ENCODE data around the gene EPHB6. TPM values are rescaled to one million over a fixed set of nuclear protein-coding genes. Genes with fewer than 3 reads are reported as not detected.

Gene EPHB6
- total and polyA plus RNA-seq, 8 donors, result 23.8 to 165 (median 28.8) TPM

DNA sequence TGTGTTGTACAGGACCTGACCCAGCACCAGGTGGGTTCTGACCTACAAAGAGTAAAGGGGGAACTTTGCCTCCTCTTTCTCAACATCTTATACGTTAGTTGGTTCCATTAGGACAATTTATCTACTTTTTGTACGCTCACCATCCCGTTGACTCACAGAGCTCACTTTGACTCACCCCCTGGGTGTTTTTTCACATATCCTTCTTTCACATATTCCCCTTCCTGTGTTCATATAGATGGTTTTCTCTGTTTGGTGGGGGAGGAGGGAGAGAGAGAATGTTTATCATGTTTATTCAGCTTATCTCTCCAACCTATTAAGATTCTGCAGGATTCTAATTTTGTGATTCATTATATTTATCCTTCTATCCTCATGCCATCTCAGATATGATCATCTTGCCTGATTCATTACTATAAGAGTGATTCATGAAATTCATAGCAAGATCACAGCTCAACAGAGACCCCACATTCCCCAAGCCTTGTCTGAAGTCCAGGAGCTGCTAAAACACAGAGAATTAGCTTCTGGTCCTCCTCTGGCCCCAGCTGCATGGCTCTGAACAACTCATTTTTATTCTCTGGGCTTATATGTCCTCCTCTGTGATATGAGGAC lies 46.9 kb upstream of the EPHB6 start:
- 65 to 73% methylated on average over 3 of the region's 3 CpGs for WGBS, 2 donors
- ATAC-seq, result no peak
- DNase-seq, result no peak
- Histone ChIP-seq H3K27ac (no peak overlapping the region), H3K9me3 (no peaks in the 10 kb centered on the region), H3K4me1 (no peaks in the 10 kb centered on the region), H3K27me3 (no peaks in the 10 kb centered on the region), H3K4me3 (no peak overlapping the region), H3K36me3 (no peaks in the 10 kb centered on the region)
- intact Hi-C loops (cut with DNase I), result no loop called here
- no peak for FAIRE-seq
- TF ChIP-seq, protein P1, sequence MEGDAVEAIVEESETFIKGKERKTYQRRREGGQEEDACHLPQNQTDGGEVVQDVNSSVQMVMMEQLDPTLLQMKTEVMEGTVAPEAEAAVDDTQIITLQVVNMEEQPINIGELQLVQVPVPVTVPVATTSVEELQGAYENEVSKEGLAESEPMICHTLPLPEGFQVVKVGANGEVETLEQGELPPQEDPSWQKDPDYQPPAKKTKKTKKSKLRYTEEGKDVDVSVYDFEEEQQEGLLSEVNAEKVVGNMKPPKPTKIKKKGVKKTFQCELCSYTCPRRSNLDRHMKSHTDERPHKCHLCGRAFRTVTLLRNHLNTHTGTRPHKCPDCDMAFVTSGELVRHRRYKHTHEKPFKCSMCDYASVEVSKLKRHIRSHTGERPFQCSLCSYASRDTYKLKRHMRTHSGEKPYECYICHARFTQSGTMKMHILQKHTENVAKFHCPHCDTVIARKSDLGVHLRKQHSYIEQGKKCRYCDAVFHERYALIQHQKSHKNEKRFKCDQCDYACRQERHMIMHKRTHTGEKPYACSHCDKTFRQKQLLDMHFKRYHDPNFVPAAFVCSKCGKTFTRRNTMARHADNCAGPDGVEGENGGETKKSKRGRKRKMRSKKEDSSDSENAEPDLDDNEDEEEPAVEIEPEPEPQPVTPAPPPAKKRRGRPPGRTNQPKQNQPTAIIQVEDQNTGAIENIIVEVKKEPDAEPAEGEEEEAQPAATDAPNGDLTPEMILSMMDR (IDR thresholded peaks at IDR 0.05), result no peak

DNA sequence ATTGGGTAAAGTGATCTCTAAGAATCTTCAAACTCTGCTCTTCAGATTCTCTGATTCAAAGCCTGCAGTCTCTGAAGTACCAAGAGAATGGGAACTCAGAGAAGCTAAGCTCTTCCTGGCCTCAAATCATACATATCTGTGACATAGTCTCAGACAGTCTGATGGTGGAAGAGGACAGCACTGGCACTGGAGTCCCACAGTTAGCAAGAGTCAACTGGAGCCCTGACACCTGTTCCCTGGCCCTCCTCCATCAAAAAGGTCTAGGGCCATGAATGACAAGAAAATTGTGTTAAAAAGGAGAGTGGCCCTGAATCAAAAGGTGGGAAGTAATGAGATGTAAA lies 46.4 kb upstream of the EPHB6 start:
- intact Hi-C loops (cut with DNase I), result no loop called here
- FAIRE-seq (no peak), ATAC-seq (no peak), DNase-seq (no peak)
- no peak overlapping the region for H3K27ac ChIP-seq
- TF ChIP-seq, protein P1 (IDR thresholded peaks at IDR 0.05), result no peak
- H3K36me3 ChIP-seq, result no peaks in the 10 kb centered on the region
- H3K4me1 ChIP-seq, result no peaks in the 10 kb centered on the region
- no peak overlapping the region for H3K4me3 ChIP-seq
- no peaks in the 10 kb centered on the region for H3K27me3 ChIP-seq
- H3K9me3 ChIP-seq, result no peaks in the 10 kb centered on the region

DNA sequence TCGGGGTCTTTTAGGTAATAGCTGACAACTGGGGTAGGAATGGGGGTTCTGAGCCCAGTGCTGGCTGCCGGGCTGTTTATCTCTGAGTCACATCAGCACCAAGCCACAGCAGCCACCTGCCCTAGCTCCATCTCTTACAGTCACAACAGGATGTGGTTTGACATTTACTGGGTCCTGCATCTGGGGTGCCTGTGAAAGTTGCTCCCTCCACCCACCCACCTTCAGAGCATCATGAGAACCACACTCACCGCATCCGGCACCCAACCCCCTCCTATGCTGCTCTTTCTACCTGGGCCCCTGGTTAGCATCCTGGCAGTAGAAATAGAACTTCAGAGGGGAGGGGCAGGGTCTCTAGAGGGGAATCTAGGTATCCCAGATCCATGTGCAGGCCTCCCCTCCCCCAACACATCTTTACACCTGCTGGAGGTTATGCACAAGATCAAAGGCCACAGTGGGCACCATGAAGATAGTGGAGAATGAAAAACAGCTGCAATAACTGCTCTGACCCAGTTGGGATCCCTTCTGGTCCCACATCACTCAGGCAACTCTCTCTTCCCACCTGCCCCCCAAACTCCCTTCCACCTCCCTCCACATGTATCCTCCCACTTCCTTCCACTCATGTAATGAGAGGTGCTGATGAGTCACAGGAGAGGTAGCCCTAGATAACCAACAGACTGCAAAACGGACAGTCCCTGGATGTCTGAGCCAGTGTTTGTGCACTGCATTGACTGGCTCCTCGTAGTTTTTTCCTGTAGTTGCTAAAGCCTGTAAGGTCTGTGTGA lies 45.9 kb upstream of the EPHB6 start:
- Histone ChIP-seq H3K36me3 (no peaks in the 10 kb centered on the region), H3K9me3 (no peaks in the 10 kb centered on the region), H3K4me1 (no peaks in the 10 kb centered on the region), H3K4me3 (no peak overlapping the region), H3K27me3 (no peaks in the 10 kb centered on the region), H3K27ac (no peak overlapping the region)
- WGBS, 2 donors, result 63 to 66% methylated on average over 6 of the region's 6 CpGs
- FAIRE-seq (no peak), DNase-seq (no peak), ATAC-seq (peak in 3 of 4 donors; percentile 38 to 49 (median 47))
- intact Hi-C loops (cut with DNase I), result no loop called here
- TF ChIP-seq, protein P1 (IDR thresholded peaks at IDR 0.05), result no peak

DNA sequence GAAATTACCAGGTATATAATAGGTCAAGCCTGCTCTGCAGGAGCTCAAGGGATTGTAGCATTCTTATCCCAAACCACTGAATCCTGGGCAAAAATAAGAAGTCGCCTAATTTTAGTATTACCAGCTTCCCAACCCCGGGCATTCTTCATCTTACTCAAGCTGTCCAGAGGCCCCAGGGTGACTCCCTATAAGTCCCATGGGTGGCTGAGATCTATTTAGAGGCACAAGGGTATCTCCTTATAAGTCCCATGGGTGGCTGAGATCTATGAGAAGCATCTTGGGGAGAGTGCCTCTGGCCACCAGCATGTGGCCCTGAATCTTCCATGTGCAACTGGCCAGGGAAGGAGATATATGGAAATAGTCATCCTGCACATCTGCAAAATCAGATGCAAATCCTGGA lies 45.2 kb upstream of the EPHB6 start:
- no peak for ATAC-seq
- Histone ChIP-seq H3K9me3 (no peaks in the 10 kb centered on the region), H3K27ac (no peak overlapping the region), H3K36me3 (no peaks in the 10 kb centered on the region), H3K27me3 (no peaks in the 10 kb centered on the region), H3K4me3 (no peak overlapping the region), H3K4me1 (no peaks in the 10 kb centered on the region)
- WGBS, 2 donors, result 73 to 82% methylated on average over 2 of the region's 2 CpGs
- intact Hi-C loops (cut with DNase I), result no loop called here
- FAIRE-seq, result no peak
- TF ChIP-seq, protein P1 (IDR thresholded peaks at IDR 0.05), result no peak
- no peak for DNase-seq

DNA sequence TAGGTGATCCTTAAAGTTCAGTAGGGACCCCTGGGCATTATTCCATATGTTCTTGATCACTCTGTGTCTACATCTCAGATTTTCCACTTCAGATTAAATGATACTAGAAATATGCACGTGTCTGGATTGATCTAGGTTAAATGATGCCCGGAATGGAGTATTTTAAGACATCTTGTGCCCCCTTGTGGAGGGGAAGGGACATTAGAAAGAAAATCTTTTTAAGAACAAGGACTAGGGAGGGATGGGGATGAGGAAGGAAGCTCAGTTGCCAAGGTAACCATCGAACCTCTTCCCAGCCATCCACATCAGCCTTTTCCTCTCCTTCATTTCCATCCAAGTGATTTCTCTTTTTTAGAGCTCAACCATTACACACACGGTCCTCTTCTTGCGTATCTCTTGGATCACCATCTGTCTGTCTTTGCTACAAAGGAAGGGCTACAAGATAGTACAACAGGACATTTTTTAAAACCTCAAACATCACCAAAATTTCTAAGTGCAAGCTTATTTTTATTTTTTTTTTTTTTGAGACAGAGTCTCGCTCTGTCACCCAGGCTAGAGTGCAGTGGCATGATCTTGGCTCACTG lies 43.6 kb upstream of the EPHB6 start:
- no peaks in the 10 kb centered on the region for H3K9me3 ChIP-seq
- no peaks in the 10 kb centered on the region for H3K27me3 ChIP-seq
- no peaks in the 10 kb centered on the region for H3K4me1 ChIP-seq
- no peak for FAIRE-seq
- no peak for DNase-seq
- ATAC-seq, result peak in 3 of 4 donors; percentile 79 to 86 (median 80)
- 27 to 38% methylated on average over 6 of the region's 6 CpGs for WGBS, 2 donors
- H3K36me3 ChIP-seq, result no peaks in the 10 kb centered on the region
- intact Hi-C loops (cut with DNase I), result no loop called here
- TF ChIP-seq, protein P1 (IDR thresholded peaks at IDR 0.05), result peak; percentile 31 to 45 (median 36)
- no peak overlapping the region for H3K27ac ChIP-seq
- H3K4me3 ChIP-seq, result no peak overlapping the region

Measured in pancreas (tissue), 10 donors.